22Rv1 (cell line): ENCODE results near the gene ZNF764.

Experiments
- ZFX ChIP-seq: fragments of 450-650 bp; IDR thresholded peaks from 2 replicates; pipeline ENCODE4 v1.6.1; 2017; ENCODE audit warnings: antibody characterized with exemption, borderline replicate concordance
- TF ChIP-seq, protein P1 (sequence below): fragments of 450-650 bp; IDR thresholded peaks from 2 replicates; pipeline ENCODE4 v1.5.1; 2017; ENCODE audit warnings: mild to moderate bottlenecking

DNA sequence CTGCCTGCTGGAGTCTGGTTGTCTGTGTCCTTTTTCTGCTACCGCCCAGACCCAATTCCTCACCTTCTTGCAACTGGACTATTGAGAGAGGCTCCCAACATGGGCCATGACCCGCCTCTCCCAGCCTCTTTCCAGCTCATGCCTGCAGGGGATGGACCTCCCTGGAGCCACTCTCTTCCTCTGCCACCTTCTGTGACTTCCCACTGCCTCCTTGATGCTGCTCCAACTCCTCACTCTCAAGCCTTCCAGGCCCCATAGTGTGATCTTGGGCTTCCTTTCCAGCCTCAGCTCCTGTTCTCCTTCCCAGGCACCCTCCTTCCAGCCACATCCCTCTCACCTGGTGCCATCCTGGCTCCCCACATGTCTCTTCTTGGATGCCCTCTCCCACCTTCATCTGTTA, 42.9 kb downstream of the ZNF764 start:
- TF ChIP-seq, protein P1, sequence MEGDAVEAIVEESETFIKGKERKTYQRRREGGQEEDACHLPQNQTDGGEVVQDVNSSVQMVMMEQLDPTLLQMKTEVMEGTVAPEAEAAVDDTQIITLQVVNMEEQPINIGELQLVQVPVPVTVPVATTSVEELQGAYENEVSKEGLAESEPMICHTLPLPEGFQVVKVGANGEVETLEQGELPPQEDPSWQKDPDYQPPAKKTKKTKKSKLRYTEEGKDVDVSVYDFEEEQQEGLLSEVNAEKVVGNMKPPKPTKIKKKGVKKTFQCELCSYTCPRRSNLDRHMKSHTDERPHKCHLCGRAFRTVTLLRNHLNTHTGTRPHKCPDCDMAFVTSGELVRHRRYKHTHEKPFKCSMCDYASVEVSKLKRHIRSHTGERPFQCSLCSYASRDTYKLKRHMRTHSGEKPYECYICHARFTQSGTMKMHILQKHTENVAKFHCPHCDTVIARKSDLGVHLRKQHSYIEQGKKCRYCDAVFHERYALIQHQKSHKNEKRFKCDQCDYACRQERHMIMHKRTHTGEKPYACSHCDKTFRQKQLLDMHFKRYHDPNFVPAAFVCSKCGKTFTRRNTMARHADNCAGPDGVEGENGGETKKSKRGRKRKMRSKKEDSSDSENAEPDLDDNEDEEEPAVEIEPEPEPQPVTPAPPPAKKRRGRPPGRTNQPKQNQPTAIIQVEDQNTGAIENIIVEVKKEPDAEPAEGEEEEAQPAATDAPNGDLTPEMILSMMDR: no peak
- no peak for TF ChIP-seq ZFX
